ENCODE results near the gene TACR3.
"Not testable (repeated sequence)": the region's sequence is repeated elsewhere in the genome, so short reads cannot be mapped to it uniquely, and the experiment has no call there.

Gene TACR3

GRCh38 chr4:103719830-103720207 lies at the start of gene TACR3:
Gene TACR3, minus strand, starts transcription at chr4:103719985. Its CDS starts 310 bp downstream, at chr4:103719675.
- no peak for DNase-seq (ENCODE audit: low read depth)
- H3K4me3 ChIP-seq (replicated peaks; ENCODE audit: low read depth, low read length): no peak within 1 kb of the TSS
- TF ChIP-seq, protein P1, sequence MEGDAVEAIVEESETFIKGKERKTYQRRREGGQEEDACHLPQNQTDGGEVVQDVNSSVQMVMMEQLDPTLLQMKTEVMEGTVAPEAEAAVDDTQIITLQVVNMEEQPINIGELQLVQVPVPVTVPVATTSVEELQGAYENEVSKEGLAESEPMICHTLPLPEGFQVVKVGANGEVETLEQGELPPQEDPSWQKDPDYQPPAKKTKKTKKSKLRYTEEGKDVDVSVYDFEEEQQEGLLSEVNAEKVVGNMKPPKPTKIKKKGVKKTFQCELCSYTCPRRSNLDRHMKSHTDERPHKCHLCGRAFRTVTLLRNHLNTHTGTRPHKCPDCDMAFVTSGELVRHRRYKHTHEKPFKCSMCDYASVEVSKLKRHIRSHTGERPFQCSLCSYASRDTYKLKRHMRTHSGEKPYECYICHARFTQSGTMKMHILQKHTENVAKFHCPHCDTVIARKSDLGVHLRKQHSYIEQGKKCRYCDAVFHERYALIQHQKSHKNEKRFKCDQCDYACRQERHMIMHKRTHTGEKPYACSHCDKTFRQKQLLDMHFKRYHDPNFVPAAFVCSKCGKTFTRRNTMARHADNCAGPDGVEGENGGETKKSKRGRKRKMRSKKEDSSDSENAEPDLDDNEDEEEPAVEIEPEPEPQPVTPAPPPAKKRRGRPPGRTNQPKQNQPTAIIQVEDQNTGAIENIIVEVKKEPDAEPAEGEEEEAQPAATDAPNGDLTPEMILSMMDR (IDR thresholded peaks at IDR 0.05; ENCODE audit: low read length, missing control alignments): no peak

DNA sequence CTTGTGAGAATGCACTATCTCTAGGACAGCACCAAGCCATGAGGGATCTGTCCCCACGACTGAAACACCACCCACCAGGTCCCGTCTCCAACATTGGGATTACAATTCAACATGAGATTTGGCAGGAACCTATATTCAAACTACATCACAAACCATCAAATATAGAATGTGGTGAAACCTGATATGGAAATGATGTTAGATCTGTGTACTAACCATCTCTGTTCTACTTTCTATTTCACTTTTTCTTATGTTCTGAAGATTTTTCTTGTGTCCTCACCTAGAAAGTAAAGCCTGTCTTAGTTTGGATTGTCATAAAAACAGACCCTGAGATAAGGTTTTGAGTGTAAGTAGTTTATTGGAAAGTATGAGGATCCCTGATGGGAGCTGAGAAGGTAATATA lies 37.8 kb upstream of the TACR3 start:
- H3K4me3 ChIP-seq (replicated peaks; ENCODE audit: low read depth, low read length): no peak overlapping the region
- TF ChIP-seq, protein P1 (IDR thresholded peaks at IDR 0.05; ENCODE audit: low read length, missing control alignments): no peak
- no peak for DNase-seq (ENCODE audit: low read depth)

DNA sequence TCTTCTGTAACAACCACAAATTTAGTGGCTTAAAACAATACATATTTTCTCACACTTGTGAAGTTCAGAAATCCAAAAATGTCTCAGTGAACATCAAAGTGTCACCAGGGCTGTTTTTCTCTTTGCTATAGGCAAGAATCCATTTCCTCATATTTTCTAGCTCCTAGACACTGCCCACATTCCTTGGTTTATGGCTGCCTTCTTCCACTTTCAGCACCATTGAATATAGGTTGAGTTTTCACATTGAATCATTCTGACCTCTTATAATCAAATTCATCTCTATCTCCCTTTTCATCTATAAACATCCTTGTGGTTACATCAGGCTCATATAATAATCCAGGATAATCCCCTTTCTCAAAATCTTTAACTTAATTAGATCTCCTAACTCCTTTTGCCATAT lies 37.0 kb upstream of the TACR3 start:
- H3K4me3 ChIP-seq (replicated peaks; ENCODE audit: low read depth, low read length): no peak overlapping the region
- TF ChIP-seq, protein P1 (IDR thresholded peaks at IDR 0.05; ENCODE audit: low read length, missing control alignments): no peak
- no peak for DNase-seq (ENCODE audit: low read depth)

DNA sequence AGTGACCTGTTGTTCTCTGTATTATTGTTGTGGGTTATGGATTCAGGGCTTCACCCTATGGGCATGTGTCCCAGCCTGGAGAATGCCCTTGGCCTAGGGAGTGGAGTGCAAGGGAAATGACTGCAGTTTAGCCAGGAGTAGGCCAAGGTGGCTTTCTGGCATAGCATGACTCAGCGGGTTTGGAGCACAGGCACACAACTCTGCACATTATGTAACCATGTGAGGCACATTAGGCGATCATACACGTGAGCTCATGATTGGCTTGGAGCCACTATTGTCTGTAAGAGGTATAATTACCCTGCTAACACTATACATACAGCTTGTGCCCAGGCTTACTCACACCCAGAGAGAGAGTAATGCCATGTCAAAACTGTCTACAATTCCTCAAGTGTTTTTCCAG lies 35.1 kb upstream of the TACR3 start:
- TF ChIP-seq, protein P1 (IDR thresholded peaks at IDR 0.05; ENCODE audit: low read length, missing control alignments): no peak
- DNase-seq (ENCODE audit: low read depth): peak; percentile 0
- H3K4me3 ChIP-seq (replicated peaks; ENCODE audit: low read depth, low read length): no peak overlapping the region

- TF ChIP-seq, protein P1 (IDR thresholded peaks at IDR 0.05; ENCODE audit: low read length, missing control alignments): no peak
- no peak for DNase-seq (ENCODE audit: low read depth)
- H3K4me3 ChIP-seq (replicated peaks; ENCODE audit: low read depth, low read length): no peak overlapping the region
Measured at GRCh38 chr4:103753868-103754653, 34.3 kb upstream of the TACR3 start.

DNA sequence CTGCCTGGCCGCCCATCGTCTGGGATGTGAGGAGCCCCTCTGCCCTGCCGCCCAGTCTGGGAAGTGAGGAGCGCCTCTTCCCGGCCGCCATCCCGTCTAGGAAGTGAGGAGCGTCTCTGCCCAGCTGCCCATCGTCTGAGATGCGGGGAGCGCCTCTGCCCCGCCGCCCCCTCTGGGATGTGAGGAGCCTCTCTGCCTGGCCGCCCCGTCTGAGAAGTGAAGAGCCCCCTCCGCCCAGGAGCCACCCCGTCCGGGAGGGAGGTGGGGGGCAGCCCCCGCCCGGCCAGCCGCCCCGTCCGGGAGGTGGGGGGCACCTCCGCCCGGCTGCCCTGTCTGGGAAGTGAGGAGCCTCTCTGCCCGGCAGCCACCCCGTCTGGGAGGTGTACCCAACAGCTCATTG lies 3.4 kb upstream of the TACR3 start:
- DNase-seq (ENCODE audit: low read depth); H3K4me3 ChIP-seq (replicated peaks; ENCODE audit: low read depth, low read length): not testable (repeated sequence)

GRCh38 chr4:103721251-103721650 lies 1.5 kb upstream of the TACR3 start:
- TF ChIP-seq, protein P1 (IDR thresholded peaks at IDR 0.05; ENCODE audit: low read length, missing control alignments): no peak
- DNase-seq (ENCODE audit: low read depth): no peak
- H3K4me3 ChIP-seq (replicated peaks; ENCODE audit: low read depth, low read length): no peak overlapping the region
